ENCODE results near the gene FOXN3.

Gene FOXN3

GRCh38 chr14:89221109-89221810, 195.8 kb downstream of the FOXN3 start:
- DNase-seq (ENCODE audit: insufficient read length) (no peak), FAIRE-seq (no peak)
- no peak for TF ChIP-seq TAF1 (IDR thresholded peaks at IDR 0.05; ENCODE audit: borderline replicate concordance, low read depth, low read length)
- TF ChIP-seq POLR2A (IDR thresholded peaks at IDR 0.05; ENCODE audit: low read depth, low read length): no peak
- no peak for TF ChIP-seq POLR2AphosphoS5 (IDR thresholded peaks at IDR 0.05; ENCODE audit: low read depth, low read length)

- TF ChIP-seq POLR2A (IDR thresholded peaks at IDR 0.05; ENCODE audit: low read depth, low read length): no peak
- TF ChIP-seq POLR2AphosphoS5 (IDR thresholded peaks at IDR 0.05; ENCODE audit: low read depth, low read length): no peak
- no peak for TF ChIP-seq TAF1 (IDR thresholded peaks at IDR 0.05; ENCODE audit: borderline replicate concordance, low read depth, low read length)
- DNase-seq (ENCODE audit: insufficient read length) (no peak), FAIRE-seq (no peak)
Measured at GRCh38 chr14:89219051-89219450, 198.0 kb downstream of the FOXN3 start.

- FAIRE-seq: no peak
- DNase-seq (ENCODE audit: insufficient read length): no peak
- TF ChIP-seq POLR2A (IDR thresholded peaks at IDR 0.05; ENCODE audit: low read depth, low read length) (no peak), POLR2AphosphoS5 (IDR thresholded peaks at IDR 0.05; ENCODE audit: low read depth, low read length) (no peak), TAF1 (IDR thresholded peaks at IDR 0.05; ENCODE audit: borderline replicate concordance, low read depth, low read length) (no peak)
Measured at GRCh38 chr14:89217891-89218290, 199.1 kb downstream of the FOXN3 start.

GRCh38 chr14:89215531-89215930, 201.5 kb downstream of the FOXN3 start:
- no peak for FAIRE-seq
- TF ChIP-seq POLR2A (IDR thresholded peaks at IDR 0.05; ENCODE audit: low read depth, low read length): no peak
- TF ChIP-seq POLR2AphosphoS5 (IDR thresholded peaks at IDR 0.05; ENCODE audit: low read depth, low read length): no peak
- TF ChIP-seq TAF1 (IDR thresholded peaks at IDR 0.05; ENCODE audit: borderline replicate concordance, low read depth, low read length): no peak

GRCh38 chr14:89215114-89215513, 201.9 kb downstream of the FOXN3 start:
- TF ChIP-seq POLR2A (IDR thresholded peaks at IDR 0.05; ENCODE audit: low read depth, low read length) (no peak), TAF1 (IDR thresholded peaks at IDR 0.05; ENCODE audit: borderline replicate concordance, low read depth, low read length) (no peak), POLR2AphosphoS5 (IDR thresholded peaks at IDR 0.05; ENCODE audit: low read depth, low read length) (no peak)
- no peak for DNase-seq (ENCODE audit: insufficient read length)
- no peak for FAIRE-seq

More at GRCh38 chr14:89215531-89215930, 201.5 kb downstream of the FOXN3 start:
- DNase-seq (ENCODE audit: insufficient read length): no peak

GRCh38 chr14:89214221-89214965, 202.6 kb downstream of the FOXN3 start:
- DNase-seq (ENCODE audit: insufficient read length): no peak
- FAIRE-seq: no peak
- no peak for TF ChIP-seq TAF1 (IDR thresholded peaks at IDR 0.05; ENCODE audit: borderline replicate concordance, low read depth, low read length)
- no peak for TF ChIP-seq POLR2A (IDR thresholded peaks at IDR 0.05; ENCODE audit: low read depth, low read length)
- TF ChIP-seq POLR2AphosphoS5 (IDR thresholded peaks at IDR 0.05; ENCODE audit: low read depth, low read length): no peak

- TF ChIP-seq POLR2AphosphoS5 (IDR thresholded peaks at IDR 0.05; ENCODE audit: low read depth, low read length) (no peak), TAF1 (IDR thresholded peaks at IDR 0.05; ENCODE audit: borderline replicate concordance, low read depth, low read length) (no peak), POLR2A (IDR thresholded peaks at IDR 0.05; ENCODE audit: low read depth, low read length) (no peak)
- FAIRE-seq (no peak), DNase-seq (ENCODE audit: insufficient read length) (no peak)
Measured at GRCh38 chr14:89212386-89213235, 204.4 kb downstream of the FOXN3 start.

GRCh38 chr14:89209558-89209957, 207.5 kb downstream of the FOXN3 start:
- TF ChIP-seq POLR2AphosphoS5 (IDR thresholded peaks at IDR 0.05; ENCODE audit: low read depth, low read length): no peak
- TF ChIP-seq TAF1 (IDR thresholded peaks at IDR 0.05; ENCODE audit: borderline replicate concordance, low read depth, low read length): no peak
- no peak for TF ChIP-seq POLR2A (IDR thresholded peaks at IDR 0.05; ENCODE audit: low read depth, low read length)
- FAIRE-seq (no peak), DNase-seq (ENCODE audit: insufficient read length) (no peak)

GRCh38 chr14:89207925-89208328, 209.1 kb downstream of the FOXN3 start:
- DNase-seq (ENCODE audit: insufficient read length): no peak
- no peak for FAIRE-seq
- TF ChIP-seq TAF1 (IDR thresholded peaks at IDR 0.05; ENCODE audit: borderline replicate concordance, low read depth, low read length): no peak
- TF ChIP-seq POLR2AphosphoS5 (IDR thresholded peaks at IDR 0.05; ENCODE audit: low read depth, low read length): no peak
- no peak for TF ChIP-seq POLR2A (IDR thresholded peaks at IDR 0.05; ENCODE audit: low read depth, low read length)

- TF ChIP-seq TAF1 (IDR thresholded peaks at IDR 0.05; ENCODE audit: borderline replicate concordance, low read depth, low read length) (no peak), POLR2AphosphoS5 (IDR thresholded peaks at IDR 0.05; ENCODE audit: low read depth, low read length) (no peak), POLR2A (IDR thresholded peaks at IDR 0.05; ENCODE audit: low read depth, low read length) (no peak)
- FAIRE-seq: no peak
- DNase-seq (ENCODE audit: insufficient read length): no peak
Measured at GRCh38 chr14:89206389-89207031, 210.5 kb downstream of the FOXN3 start.

All from GM12892 (cell line).